Activated CD4-positive, CD25-positive, alpha-beta regulatory T cell treated with anti-CD3 and anti-CD28 coated beads, Interleukin-2, amount 50 U/mL, for 16 hours (primary cell): ENCODE measurements around the gene ACKR2.

Experiments used
- DNase-seq: peaks from one replicate; pipeline ENCODE4 v3.0.0-alpha.2; 2020; ENCODE audit warnings: low read depth, low spot score

ACKR2 gene

DNA sequence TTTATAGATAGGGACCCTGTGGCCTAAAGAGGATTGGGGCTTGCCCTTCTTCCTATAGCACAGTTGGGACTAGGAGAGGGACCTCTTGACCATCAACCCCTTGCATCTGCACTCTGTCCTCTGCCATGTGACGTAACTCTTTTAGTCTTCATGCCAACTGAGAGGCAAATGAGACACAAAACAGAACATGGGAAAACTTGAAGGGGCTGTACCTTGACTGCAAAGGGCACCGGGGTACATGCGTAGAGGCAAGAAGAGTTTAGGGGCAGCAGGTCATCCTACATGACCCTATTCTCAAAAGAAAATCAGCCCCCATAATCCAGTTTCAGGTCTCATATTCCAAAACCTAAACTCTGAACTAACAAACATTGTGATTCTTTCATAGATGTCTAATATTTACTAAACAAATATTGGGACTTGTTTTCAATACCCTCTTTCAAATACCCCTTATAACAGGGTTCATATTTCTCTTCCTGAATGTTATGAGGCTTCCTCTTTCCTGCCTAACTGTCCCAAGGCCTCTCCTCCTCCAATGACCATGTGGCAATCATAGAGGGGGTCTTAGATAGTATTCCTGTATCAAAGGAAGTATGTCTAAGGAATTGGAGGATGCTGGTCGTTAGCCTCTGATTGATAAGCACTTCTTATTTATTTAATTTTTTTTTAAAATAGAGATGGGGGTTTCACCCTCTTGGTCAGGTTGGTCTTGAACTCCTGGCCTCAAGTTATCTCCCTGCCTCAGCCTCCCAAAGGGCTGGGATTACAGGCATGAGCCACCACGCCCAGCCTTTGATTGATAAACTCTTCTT, 20.6 kb downstream of the ACKR2 start:
- no peak for DNase-seq

DNA sequence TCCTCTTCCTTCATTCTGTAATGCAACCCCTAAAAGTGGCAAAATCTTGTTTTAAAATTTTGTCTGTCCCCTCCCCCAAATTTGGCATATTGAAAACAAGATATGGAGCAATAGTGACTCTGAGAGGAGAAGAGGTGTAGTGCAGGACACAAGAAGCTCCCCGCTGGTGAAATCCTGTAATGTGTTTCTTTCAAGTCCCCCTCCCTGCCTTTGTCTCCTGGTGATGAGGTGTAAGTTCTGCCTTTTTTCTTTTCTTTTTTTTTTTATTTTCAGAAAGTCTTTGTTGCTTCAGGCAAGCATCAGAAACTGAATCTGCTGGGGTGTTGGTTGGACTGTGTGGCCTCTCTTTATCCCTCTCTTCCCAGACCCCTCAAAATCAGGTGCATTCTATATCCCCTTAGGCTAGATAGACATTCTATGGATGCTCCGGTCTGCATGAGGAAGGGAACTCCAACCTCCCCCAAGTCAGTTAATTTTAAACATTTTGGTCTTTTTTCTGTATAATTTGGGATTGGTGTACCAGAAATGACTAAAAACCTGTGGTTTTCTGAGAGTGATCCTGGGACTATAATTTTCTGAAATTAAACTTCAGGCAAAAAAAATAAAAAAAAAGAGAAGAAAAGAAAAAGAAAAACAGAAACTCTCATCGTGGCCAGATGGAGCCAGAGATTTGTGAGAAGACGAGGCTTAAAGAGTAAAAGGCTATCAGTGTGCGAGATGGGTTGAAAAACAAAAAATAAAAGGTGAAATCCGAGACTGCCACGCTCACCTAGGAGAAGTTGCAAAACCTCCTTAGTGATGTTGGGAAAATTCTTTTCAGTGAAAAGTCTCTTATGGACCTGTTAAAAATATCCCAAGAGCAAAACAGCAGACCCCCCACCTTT, 21.4 kb downstream of the ACKR2 start:
- DNase-seq = no peak

DNA sequence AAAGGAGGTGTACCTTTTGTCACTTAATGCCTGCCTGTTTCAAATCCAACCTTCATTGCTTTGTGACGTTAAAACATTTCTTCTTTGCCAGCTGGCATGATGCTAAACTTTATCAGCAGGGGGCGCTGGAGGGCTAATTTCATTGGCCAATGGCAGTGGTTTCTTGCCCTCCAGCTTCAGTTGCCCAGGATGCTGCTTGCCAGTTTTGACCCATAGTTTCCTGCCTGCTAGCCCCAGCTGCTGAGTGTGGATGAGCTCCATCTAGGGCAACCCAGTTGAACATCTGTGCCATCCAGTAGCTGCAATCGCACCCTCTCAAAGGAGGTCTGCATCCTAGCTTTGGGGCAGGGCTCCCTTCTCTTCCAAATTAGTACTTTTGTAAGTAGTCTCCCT, 22.1 kb downstream of the ACKR2 start:
- peak; percentile 44 for DNase-seq

DNA sequence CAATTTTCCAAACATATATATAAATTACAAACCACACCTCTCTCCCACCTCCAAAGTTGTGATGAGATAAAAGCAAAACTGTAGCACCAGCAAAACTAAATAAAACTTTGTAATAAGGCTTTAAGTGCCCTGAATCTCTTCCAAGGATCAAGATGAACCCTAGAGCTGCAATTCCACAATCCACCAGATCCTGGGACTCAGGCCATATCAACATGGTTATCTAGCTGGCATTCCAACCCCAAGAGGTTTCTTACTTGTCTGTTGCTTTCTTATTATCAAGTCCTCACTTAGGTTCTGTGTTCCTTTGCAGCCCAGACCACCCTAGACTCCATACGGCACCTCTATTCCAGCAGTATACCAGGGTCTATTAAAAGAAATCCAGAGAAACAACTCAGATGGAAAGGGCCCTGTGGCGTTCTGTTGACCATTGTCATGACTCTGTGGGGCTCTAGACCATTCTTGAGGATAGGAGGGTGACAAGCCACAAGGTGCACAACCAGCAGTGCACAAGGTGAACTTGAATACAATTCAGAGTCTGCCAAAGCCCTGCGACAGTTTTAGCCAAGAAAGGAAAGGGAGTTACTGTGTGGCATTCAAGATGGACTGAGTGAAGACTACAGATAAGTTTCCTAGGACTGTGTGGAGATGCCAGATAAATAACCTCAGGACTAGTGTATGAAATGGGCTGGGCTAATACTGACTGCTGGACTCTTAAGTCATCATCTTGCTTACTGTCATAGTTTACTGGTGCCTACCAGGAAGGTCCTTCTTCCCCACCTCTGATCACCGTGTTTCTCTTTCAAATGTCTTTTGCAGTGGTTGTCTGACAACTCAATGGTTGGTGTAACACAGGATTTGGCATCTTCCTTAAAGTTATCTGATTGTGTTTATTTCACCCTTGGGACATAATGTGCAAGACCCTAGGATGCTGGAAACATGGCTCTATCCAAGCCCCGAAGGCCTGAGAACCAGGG, 27.2 kb downstream of the ACKR2 start:
- no peak for DNase-seq

DNA sequence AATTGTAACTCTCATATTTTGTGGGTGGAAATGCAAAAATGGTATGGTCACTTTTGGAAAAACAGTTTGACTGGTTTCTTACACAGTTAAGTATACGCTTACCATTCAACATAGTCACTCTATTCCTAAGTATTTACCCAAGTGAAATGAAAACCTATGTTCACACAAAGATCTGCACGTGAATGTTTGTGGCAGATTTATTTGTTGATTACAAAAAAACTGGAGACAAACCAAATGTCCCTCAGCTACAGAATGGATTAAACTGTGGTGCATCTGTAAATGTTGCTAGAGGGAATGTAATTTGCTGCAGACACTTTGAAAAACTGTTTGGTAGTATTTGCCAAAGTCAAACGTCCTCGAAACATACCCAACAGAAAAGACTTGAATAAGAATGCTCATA, 29.3 kb downstream of the ACKR2 start:
- no peak for DNase-seq

DNA sequence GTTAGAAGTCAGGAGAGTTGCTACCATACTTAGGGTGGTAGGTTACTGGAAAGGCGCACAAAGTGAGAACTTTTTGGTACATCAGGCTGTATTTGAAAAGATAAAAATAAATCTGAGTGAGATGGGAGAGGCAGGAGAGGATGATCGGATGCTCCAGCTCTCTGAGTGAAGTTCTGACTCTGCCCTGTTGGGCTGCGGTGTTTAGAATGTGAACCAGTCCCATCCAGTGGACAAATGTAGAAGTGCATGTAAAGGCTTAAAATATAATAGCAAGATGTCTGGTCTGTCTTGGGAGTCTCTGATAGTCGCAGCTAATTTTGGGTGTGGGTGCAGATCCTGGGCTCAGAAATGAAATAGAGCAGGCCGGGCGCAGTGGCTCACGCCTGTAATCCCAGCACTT, 30.4 kb downstream of the ACKR2 start:
- no peak for DNase-seq

DNA sequence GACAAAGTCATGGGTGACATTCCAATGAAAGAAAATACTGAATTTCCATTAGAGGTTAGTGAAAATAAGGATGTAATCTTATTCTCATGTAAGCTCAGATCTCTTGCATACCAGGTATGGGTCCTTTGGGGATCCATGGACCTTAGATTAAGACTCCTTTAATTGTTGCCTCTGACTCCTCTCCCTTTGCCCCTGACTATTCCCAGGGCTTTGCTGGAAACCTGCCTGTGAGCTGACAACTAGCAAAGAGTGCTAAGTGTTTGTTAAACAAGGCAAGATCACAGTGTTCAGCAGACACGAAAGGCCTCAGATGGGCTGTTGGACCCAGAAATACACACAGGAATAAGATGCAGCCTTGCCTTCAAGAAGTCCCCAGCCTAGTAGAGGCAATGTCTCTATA, 32.1 kb downstream of the ACKR2 start:
- no peak for DNase-seq

DNA sequence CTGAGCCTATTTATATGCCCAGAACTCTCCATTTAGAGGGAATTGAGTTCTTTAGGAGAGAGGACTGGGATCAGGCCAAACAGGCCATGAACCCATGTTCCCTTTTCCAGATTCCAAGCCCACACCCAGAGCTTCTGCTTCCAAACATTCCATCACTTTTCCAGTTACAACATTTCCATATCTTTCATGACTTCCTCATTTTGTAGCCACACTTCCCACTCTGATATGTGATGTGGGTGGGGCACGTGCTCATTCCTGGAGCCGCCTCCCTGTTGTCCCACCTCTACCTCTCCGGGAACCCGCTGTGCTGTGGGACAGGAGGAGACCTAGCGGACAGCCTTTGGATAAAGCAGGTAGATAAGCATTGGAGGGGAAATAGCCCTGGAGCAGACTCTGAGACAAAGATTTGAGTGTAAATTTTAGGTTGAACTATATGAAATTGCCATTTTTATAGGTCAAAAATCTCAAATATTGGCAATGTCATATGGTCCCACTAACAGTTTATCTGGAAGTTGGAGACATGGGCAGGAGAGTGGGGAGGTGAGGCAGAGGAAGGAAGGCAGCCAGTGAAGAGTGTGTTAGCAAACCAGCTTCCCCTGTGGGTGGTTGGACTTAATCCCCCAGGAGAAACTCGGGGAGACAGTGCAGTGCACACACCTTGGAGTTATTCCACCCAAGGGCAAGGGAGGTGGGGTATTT, 34.6 kb downstream of the ACKR2 start:
- no peak for DNase-seq

DNA sequence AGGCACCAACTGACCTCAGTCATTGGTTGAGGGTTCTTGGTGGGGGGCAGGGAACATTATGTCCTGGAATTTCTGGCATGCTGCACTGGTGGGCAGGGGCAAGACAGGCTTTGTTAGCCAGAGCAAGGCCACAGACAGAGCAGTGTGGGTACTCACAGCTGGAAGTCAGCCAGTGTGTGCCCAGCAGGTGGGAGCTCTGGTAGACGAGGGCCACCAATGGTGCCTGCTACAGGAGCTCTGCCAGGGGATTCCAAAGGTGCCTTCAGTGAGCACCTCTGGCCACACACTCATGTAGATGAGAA, 35.1 kb downstream of the ACKR2 start:
- no peak for DNase-seq

DNA sequence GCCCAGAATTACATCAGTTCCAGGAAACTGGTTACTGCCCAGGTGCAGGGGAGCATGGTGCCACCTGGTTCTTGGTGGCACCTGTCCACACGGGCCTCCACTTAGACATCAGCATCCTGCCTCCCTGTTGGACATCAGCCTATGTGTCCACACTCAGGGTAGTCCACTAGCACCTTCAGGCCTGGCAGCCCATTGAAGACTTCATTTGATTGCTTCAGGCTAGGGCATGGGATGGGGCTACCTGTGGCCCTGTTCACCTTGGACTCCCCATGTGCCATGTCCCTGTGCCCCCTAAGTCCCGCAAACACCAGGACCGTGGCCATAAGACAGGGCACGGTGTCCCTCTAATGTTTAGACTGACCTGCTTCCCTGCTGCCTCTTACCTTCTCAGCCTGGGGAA, 35.6 kb downstream of the ACKR2 start:
- DNase-seq = no peak

DNA sequence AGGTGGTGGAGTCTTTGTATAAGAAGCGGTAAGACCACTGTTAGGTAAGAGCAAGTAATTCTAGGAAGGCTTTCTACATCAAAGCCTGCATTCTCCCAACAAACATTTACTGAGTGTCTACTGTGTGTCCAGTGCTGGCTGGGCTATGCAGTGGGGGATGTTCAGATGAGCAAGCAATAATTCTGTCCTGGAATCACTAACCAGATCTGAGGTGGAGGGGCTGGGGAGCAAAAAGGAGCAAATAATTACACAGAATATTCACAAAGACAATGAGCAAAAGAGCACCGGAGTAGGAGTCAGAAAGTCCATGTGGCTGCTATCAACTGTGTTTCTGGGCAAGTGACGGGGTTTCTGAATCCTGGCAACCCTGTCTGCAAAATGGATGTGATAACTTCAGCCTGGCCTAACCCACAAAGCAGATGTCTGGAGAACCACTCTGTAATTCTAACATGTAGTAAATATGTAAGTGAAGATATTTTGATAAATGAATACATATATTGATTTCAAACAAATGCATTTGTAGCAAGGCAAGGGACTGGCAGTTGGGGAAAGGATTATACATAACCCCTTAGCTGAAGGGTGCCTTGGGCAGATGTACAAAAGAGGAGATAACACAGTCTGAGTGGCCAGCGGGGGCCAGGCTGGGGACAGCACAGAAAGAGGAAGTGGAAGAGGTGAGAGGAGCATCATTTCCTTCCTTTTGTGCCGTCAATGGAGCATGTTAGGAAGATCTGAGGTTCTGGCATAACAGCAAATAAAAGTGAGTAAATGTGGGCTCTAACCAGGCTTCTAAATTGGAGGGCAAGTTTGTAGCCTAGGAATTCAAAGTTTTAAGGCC, 37.7 kb downstream of the ACKR2 start:
- no peak for DNase-seq

DNA sequence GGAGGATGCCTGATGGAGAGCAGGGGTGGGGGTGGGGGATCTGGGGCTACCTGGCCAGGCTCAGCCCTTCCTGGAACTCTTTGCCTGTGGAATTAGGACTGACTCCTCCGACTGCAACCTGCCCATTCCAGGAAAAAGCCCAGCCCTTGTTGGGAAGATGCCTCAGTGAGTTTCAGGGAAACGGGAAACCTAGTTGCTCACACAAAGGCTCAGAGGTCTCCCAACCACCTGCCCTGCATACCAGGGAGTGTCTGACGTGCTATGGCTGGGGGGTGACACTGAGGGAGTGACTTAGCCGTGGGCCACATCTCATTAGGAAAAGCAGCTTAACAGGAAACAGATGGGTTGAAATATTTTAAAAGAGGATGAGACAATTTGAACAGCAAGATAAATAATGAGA, 38.5 kb downstream of the ACKR2 start:
- DNase-seq = no peak

DNA sequence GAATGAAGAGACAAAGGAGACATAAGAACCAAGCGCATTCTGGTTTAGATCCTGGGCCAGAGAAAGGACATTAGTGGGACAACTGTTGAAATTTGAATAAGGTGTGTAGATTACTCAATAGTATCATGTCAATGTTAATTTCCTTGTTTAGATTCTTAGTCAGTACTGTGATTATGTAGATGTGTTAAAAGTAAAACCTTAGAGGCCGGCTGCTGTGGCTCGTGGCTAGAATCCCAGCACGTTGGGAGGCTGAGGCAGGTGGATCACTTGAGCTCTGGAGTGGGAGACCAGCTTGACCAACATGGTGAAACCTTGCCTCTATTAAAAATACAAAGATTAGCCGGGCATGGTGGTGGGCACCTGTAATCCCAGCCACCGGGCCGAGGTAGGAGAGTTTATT, 39.8 kb downstream of the ACKR2 start:
- no peak for DNase-seq

DNA sequence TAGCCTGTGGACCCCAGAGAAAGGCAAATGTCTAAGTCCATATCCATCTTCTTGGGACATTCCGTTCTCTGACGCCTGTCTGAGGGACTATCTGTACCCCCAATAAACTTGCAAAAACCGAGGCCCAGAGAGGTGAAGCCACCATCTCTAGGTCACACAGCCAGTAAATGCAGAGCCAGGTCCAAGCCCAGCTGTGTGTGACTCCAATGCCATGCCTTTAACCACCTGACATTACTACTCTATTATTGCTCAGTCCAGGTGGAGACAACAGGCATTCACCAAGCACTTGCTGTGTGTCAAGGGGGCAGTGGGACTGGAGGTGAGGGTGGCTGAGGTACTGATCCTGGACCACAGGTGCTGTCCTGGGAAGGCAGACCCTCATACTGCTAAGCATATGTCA, 41.0 kb downstream of the ACKR2 start:
- DNase-seq = no peak

DNA sequence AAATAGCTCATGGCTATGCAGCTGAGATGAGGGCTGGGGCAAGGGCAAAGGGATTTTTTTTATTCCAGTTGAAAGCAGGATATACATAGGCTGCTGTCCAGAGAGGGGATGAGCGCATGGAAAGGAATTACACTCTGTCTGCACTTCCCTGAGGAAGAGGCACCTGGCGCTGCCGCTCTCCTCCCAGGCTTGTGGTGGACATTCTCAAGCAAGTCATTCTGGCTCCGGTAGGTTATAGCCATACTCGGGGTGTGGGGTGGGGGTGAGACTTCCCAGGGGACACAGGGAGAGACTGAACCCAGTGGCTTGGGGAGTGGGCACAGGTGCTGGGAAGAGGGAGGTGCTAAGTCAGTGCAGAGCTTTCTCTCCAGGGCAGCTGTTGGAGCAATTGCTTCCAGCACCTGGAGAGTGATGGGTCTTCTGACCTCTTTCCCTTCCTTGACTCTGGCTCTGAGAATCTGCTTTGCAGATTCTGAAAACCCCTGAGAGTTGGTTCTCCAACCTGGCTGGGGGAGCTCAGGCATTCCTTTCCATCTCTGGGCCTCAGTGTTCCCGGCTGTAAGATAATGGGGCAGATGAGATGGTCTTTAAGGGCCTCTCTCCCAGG, 42.1 kb downstream of the ACKR2 start:
- no peak for DNase-seq

DNA sequence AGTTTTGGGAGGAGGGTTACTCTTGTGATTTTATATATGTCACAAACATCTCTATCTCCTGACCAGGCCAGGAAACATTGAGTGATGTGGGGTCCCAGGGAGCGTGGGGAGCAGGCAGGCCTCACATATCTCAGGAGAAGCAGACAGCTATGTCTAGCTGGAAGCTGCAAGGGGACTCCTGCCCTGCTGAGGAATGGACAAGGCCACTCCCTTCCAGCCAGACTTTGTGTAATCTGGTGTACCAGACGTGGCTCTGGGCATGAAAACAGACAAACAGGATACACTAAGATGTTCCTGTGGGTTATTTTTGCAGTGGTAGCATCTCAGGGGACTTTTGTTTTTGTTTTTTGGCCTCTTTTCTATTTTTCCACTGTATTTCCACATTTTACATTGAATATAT, 43.2 kb downstream of the ACKR2 start:
- no peak for DNase-seq

DNA sequence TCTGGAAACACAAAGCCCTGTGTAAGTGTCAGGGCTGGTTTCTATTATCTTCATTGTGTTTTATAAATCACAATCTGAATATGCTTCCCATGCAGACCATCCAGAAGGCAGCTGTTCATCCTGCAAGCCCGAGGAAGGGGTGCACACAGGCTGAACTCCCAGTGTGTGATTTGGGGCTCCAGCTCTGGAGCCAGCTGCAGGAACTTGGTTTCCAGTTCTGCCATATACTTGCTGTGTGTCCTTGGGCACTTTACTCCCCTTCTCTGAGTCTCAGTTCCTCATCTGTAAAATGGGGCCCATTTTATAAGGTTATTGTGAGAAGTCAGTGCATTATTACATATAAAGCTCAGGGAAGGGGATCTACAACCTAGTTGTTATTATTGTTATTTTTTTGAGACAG, 43.8 kb downstream of the ACKR2 start:
- no peak for DNase-seq

DNA sequence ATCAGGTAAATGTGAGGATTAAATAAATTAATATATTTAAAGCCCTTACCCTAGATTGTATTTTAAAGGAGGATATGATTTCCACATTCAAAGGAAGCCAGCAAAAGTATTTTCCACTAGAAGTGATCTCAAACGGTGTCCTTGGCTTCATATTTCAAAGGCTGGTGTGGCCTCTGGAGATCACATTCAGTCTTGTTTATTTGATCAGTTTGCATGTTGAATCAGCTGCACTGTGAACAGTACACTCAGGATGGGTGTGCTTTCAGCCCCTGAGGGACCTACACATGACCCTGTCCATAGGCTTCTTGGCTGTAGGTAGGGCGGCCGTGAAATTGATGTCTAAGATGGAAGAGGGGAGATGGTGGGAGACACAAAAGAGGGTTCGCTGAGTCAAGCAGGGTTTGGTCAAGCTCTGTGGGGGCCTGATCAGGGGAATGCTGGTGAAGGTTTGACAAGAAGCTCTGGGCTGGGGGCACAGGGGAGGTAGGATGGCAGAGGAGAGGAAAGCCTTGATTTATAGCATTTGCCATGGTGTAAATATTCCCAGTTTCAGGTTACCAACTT, 44.6 kb downstream of the ACKR2 start:
- no peak for DNase-seq

DNA sequence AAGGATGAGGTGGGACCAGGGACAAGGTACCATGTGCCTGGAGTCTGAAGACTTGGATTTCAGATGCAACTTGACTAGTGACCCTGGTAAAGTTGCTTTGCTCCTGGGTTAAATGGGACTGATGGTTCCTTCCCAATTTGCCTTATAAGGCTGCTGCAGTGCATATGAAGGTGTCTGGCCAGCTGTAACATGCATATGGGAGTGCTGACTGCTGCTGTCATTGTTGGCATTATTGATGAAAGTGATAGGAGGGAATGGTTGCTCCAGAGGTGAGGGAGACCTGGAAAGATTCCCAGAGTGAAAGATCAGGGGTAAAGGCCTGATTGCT, 45.9 kb downstream of the ACKR2 start:
- DNase-seq = no peak
